ENCODE measurements around the gene CSH1.
"Not testable (repeated sequence)": the region's sequence is repeated elsewhere in the genome, so short reads cannot be mapped to it uniquely, and the experiment has no call there.

The CSH1 gene

DNA sequence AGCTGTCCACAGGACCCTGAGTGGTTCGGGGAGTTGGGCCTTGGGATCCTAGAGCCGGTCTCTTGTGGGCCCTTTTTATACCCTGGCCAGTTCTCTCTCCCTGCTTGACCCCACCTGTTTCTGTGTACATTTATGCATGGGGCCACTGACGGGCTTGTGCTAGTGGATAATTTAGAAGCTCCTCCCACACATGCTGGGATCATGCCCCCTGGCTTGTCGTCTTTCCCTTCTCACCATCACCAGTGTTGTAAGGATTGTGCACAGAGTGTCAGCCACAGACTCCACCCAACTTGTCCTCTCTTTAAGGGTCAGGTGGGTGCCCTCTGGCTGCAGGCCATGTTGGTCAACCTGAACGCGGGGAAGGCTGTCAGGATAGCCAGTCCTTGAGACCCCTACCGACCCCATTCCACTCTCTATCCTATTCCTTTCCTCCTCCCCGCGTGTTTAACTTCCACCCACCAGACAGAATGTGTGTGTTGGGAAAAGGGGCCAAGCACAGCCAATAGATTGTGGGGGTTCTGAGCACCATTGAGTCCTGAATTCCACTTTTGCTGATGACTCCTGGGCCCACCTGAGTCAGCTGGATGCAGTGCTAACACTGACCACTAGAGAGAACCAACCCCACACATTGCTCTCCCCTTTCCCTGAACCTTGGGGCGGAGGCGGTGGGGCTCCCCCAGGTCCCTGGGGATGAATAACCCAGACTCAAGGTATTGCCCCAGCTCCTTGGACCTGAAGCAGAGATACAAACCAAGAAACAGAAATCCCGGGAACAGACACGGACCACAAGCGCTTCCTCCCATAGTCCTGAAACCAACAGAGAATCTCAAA lies at the start of gene CSH1:
TSS of gene CSH1 (minus strand) at position 51 of the 831 bp plus-strand sequence. CDS start 63 bp downstream, outside the sequence.
- not testable (repeated sequence) for DNase-seq (ENCODE audit: low spot score)

DNA sequence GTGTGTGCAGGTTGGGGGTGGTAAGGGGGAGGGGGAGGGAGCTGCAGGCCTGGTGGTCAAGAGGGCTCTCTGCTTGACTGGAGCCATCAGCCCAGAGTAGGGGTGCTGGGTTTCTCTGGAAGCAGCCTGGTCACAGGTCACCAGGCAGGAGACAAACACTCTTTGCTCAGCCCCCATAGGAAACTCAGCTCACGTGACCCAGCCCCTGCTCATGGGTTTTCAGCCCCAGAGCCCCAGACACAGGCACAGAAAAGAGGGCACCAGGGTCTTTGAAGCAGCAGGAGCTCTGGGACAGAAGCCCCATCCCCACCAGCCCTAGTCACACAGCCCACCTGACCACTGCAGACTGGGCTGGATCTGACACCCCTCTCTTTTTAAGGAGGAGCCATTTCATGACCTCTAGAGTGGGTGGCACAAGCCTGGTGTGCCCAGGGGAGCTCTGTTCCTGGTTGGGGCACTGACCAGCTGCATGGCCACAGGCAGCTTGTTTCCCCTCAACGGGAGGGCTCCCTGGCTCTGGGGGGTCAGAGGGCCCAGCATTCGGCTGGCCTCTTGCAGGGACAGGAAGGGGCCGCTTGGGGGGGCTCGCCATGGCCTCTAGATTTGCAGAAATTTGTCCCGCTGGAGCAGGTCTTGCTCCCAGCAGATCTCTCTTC lies 49.5 kb upstream of the CSH1 start:
- DNase-seq (ENCODE audit: low spot score) = no peak

DNA sequence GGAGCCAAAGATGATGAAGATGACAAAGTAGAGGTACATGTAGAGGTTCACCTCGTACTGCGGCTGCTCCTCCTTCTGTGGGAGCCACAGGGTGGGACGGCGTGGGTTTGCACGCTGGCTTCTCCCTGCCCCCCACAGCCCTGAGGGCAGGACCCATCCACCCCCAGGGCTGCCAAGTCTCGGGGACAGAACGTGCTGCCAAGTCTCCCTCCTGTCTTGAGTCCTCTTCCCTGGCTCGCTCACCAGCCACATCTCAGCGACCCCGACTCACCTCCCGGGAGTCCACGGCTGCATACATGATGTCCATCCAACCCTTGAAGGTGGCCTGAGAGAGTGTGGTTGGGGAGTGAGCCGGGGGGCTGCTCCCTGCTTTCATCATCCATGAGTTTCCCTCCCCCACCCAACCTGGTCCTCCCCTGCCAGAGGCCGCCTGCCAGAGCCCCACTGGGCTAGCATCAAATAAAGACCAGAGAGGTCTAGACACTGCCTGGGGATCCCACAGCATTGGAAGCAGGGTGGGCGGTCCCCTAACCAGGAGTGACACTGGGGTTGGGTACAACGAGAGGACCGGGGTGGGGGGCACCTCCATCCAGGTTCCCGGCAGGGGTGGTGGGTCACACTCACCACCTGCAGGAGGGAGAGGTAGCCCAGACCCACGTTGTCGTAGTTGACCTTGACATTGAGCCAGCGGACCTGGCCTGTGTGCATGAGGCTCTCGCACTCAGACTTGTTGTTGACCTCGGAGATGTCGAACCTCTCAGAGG lies 48.5 kb upstream of the CSH1 start:
- DNase-seq (ENCODE audit: low spot score) = no peak

DNA sequence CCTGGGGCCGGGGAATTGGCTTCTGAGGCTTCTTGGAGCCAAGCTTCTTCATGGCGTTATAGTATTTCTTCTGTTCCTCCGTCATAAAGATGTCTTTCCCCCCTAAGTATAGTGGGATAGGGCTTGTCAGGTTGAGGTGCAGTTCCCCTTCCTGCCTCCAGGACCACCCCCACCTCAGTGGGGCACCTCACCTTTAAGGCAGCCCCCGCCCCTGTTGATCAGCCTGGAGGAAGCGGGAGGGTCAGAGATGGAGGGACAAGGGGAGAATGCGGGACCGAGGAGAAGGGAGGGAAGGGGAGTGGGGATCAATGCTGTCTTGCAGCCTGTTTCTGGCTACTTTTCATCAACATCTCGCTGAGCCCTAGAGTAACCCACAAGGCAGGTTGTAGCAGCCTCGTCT lies 47.4 kb upstream of the CSH1 start:
- no peak for DNase-seq (ENCODE audit: low spot score)

DNA sequence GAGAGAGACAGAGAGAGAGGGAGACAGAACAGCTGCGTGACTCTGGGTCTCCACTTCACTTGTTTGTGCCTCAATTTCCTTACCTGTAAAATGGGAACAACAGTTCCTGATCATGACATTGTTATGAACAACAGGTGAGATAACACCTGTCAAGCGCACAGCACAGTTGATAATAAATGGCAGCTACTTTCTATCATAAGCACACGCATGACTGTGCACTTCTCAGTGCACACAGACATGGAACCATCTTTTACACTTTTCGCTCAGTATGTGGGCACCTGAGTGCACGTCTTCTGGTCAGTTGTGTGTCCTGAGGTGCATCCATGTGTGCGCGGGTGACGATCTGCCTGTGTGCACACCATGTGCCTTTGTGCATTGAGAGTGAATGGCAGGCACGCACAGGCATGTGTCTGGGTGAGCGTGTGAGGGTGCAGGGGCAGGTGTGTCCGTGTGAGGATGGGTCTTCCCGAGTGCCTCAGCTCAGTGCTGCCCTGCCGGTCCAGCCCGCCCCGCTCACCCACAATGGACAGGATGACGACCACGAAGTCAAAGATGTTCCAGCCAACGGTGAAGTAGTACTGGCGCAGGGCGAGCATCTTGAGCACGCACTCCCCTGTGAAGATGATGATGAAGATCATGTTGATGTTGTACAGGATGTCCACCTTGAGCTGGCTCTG lies 46.1 kb upstream of the CSH1 start:
- no peak for DNase-seq (ENCODE audit: low spot score)

DNA sequence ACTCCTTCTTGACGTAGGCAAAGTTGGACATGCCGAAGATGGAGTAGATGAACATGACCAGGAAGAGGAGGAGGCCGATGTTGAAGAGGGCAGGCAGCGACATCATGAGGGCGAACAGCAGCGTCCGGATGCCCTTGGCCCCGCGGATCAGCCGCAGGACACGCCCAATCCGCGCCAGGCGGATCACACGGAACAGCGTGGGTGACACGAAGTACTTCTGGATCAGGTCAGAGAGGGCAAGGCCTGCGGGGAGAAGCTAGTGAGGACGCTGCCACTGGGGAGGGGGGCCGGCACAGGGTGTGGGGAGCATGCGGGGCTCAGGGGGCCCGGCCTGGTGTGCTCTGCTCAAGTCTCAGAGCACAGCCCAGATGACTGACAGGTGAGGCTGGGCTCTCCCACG lies 45.4 kb upstream of the CSH1 start:
- no peak for DNase-seq (ENCODE audit: low spot score)

DNA sequence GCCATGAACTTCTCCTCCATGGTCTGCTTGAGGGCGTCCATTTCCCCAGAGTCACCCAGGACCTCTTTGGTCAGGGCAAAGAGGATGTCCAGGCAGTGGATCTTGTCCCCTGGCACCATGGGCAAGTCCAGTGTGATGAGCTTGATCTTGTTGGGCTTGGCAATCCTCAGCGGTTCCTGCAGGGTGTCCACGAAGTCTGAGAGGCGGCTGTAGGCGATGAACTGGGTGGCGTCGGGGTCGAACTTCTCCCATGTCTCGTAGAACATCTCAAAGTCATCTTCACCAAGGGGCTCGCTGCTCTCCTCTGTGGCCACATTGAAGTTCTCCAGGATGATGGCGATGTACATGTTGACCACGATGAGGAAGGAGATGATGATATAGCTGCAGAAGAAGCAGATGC lies 44.8 kb upstream of the CSH1 start:
- no peak for DNase-seq (ENCODE audit: low spot score)

DNA sequence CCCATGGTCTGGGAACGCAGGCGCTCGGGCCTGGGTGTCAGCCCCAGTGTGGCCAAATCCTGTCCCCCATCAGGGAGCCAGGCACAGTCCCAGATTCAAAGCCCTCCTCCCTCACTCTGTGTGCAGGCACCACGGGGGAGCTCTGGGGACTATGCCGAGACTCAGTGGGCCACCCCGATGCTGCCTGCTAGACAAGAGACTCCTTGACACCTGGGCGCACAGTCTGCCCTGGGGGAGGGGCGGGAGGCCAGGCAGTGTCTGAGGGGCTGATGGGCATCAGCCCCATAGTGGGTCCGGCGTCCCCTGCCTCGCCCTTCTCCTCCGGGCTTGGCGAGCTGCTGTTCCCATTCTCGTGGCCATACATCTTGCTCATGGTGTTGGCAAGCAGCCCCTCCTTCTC lies 44.2 kb upstream of the CSH1 start:
- no peak for DNase-seq (ENCODE audit: low spot score)

DNA sequence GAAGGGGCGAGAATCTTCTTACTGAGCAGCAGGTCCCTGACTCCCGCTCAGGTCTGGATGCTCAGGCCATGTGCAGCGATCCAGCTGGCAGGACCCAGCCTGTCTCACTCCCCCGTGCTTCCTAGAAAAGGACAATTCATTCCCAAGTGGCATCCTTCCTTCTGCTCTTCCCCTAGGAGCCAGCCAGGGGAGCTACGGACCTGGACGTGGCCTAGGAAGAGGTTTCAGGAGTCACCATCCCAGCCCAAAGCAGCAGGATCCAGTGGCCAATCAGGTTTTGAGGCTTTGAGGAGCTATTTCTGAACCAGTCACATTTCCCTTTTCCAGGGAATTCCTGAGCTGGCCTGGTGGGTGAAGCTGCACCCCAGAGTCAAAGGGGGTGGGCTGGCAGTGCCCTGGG lies 43.5 kb upstream of the CSH1 start:
- DNase-seq (ENCODE audit: low spot score) = no peak

DNA sequence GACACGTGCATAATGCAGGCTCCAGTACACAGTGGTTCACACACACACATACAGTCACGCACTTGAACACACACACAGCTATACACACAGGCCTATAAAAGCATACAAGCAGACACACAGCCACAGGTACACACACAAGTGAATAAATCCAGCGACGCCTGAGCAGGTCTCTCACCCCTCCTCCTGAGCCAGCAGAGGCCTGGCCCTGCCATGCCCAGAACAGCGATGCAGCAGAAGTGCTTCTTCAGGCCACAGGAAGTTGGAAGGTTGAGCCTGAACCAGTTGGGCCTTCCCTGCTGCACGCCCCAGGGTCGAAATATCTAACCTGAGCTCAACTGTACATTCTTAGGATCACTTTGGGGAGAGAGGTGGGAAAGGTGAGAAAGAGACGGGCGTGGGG lies 43.0 kb upstream of the CSH1 start:
- no peak for DNase-seq (ENCODE audit: low spot score)

DNA sequence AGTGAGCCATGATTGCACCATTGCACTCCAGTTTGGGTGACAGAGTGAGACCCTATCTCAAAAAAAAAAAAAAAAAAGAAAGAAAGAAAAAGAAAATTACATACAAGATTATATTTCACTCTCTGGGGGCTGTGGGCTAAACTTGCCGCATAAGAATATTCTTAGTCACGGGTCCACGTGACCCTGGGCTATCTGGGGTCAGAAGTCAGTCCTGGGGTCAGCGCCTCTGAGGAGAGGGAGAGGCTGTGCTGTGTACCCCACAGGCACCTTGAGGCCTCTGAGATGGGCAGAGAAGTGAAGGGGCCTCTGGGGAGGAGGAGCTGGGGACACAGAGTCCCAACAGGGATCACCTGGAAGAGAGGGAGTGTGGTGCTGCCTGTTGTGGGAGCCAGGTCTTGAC lies 41.5 kb upstream of the CSH1 start:
- DNase-seq (ENCODE audit: low spot score) = no peak

DNA sequence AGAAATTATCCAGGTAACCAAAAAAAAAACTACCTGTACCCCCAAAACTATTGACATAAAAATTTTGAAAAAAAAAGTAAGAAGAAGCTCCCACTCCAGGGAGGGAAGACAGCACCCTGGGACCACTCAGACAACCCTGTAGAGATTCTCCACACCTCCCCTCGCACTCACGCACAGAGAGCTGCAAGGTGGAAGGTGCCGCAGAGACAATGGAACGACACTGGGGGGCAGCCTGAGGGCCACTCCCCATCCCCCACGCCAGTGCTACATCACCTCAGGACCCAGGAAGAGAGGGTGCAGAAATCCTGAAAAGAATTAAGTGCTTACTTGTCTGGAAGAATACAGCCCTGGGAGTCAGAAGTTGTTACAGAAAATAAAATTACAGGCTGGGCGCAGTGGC lies 40.9 kb upstream of the CSH1 start:
- DNase-seq (ENCODE audit: low spot score) = no peak

DNA sequence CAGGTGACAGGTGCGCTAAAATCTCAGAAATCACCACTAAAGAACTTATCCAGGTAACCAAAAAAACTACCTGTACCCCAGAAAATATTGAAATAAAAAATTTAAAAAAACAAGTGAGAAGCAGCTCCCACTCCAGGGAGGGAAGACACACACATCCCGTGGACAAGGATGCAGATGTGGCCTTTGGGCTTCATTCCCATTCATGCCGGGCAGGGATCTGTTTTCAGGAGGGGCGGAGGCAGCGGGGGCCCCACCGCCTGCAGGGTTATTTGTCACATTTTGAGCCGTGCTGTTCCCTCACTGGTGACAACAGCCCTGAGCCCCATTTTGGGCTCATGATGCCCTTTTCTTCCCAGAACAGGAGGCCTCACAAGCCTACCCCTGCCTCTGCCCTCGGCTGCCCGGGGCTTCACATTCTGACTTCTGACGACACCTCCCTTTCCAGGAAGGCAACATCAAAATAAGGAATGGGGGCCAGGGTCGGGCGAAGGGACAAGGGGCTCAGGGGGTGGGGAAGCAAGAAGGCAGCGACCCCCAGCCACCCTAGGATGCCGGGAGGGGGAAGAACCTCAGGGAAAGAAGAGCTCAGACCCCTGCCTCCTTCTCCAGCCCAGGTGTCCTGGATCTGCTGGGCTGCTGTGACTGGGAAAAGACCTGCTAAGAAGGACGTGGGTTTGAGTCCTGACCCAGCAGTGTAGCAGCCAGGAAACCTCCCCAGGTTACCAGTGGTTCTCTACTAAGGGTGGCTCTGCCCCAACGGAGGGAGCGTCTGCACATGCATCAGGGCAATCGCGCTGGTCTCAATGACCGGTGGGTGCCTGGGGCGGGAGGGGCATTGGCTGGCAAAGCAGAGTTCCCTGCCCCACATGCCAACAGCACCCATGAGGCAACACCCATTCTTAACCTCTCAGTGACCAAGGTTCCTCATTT lies 38.1 kb upstream of the CSH1 start:
- no peak for DNase-seq (ENCODE audit: low spot score)

DNA sequence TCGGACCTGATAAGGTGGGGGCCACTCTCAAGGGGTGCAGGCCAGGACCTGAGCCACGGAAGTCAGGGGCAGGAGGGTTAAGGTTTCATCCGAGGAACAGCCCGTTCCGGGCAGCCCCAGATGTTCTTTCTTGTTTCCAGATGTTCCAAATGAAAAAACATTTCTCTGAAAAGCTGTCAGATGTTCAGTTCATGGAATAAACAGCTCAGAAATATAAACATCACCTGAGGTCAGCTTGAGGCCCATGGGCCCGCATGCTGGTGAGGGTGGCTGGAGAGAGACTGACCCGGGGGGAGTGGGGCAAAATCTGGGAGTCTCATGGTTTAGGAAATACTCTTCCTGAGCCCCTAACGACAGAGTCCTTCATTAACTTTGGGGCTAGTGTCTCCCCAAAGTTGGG lies 37.2 kb upstream of the CSH1 start:
- no peak for DNase-seq (ENCODE audit: low spot score)

DNA sequence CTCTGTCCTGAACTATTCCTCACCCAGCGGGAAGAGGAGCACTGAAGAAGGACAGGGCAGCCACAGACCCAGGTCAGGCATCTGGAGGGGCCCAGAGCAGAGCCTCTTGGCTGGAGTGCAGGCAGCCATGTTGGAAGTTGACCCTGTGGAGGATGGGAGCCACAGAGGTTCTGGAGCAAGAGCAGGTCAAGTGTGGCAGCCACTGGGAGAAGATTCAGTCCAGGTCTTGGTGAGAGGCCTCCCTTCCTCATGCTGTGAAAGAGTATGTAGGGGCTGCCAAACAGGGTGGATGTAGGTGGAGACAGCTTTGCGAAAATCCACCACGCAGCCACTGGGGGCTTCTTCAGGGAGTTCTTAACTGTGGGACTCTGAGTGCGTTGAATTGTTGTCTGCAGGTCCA lies 36.3 kb upstream of the CSH1 start:
- no peak for DNase-seq (ENCODE audit: low spot score)

DNA sequence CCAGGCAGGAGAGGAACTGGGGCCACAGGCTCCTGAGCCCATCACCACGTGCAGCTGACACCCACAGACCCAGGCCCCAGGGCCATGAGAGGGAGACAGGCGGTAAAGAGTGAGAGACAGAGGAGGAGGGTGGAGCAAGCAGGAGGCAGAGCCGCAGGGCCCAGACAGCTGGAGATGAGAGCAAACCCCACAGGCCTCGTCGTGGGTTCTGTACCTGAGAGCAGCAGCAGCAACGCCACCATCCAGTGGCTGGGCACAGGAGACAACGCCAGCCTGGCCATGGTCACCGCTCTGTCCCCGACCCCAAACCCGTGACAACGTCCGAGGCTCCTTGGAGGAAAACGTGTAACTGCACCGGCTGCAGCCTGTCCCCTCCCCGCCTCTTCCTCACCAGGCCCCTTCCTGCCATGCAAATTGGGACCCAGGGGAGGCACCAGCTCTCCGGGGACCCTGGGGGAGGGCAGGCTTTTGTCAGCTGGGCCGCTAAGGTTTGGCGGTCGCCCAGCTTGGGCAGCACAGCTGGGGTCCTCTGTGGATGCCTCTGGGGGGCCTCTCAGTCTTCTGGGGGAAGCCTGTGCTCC lies 35.7 kb upstream of the CSH1 start, which contains the start of gene CD79B:
TSS of gene CD79B (minus strand) at position 351 of the 581 bp plus-strand sequence. CDS start at position 281, 70 bp downstream.
- no peak for DNase-seq (ENCODE audit: low spot score)

DNA sequence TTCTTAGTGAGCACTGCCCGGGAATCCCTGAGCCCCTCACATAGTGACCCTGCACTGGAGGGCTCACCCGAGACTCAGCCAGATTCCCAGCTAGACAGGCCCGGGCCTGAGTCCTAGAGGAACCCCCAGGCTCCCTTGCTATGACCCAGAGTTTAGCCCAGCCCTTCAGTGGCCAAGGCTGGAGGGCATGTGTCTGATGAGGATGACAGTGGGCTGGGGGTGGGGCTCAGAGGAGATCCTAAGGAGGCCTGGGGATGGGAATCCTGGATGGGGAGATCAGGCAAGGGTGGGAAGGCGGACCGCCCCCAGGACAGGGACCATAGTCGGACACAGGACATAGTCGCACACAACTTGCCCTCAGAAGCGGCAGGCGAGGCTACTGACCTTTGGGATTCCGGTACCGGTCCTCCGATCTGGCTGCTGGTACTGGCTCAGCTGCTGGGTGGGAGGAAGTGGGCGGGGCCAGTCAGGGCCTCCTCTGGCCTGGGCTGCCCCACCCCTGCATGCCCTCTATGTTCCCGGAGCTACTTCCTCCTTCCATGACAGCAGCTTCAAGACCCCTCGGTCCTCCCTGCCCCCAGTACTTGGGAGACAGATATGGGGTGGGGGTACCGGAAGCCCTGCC lies 34.7 kb upstream of the CSH1 start:
- DNase-seq (ENCODE audit: low spot score) = no peak

DNA sequence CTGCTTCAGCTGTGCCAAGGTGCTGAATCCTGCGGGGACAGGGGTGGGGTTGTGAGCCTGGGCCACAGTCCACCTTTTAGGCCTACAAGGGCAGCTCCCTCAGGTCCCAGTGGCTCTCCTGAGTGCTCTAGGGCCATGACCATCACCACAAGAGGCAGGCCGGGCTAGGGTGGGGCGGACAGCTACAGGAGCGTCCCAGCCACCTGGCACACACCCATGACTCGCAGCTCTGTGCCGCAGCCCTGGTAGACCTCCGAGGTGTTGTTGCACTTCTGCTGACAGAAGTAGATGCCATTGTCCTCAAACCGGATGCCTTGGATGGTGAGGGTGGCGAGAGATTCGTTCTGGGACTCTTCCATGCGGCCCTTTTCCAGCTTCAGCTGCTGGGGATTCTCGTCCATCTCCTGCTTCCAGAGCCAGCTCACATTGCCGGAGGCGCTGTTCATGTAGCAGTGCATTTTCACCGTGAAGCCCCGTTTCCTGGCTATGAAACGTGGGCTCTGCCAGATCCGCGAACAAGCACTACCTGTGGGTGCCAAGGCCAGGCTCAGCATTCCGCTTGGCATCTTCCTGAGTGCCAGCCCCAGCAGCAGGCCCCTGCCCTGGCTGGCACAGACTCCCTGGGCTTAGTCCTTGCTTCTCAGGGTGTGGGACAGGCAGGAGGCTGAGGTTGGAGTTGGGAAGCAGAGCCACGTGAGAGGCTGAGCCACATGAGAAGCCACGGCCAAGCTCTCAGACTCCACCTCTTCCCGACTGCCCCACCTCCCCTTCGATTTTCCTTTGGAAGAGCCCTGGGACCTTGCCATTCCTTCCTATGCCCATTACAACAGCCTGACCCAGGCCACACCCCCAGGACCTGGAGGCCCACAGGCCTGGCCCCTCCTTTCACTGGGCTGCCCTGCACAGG lies 33.7 kb upstream of the CSH1 start:
- no peak for DNase-seq (ENCODE audit: low spot score)
